Lower leg skin (tissue), 4 donors: ENCODE results near the gene COBL. TPM values are rescaled to one million over a fixed set of nuclear protein-coding genes. Genes with fewer than 3 reads are reported as not detected.

Source experiments
- DNase-seq, 2 donors: peaks; one replicate each; pipeline ENCODE4 v3.0.0-alpha.2; 2019; ENCODE audit warnings: low spot score in 2 of 2
- H3K4me3 ChIP-seq: fragments of 200-600 bp; sonication (generic); 2 replicates; pipeline ENCODE4 v1.5.1; 2017; ENCODE audit warnings: mild to moderate bottlenecking, low read depth; ENCODE audit not compliant: poor library complexity, severe bottlenecking
- POLR2A ChIP-seq, 2 donors: fragments of 450-650 bp; IDR thresholded peaks; one replicate each; pipeline ENCODE4 v1.6.1; 2016 to 2017; ENCODE audit warnings: antibody characterized with exemption in 2 of 2, mild to moderate bottlenecking in 1 of 2, moderate library complexity in 1 of 2
- WGBS, 2 donors: methylation state at CpG; one replicate each; pipeline ENCODE4 v1.1.5; 2018; 5-methylcytosine and 5-hydroxymethylcytosine counted together
- intact Hi-C: fragments of 100-400 bp; cut with DNase I; formaldehyde crosslinking; loops from one replicate; pipeline ENCODE4 v1.15.0; 2023; ENCODE audit warnings: low total_unique reads
- total RNA-seq, 4 donors: library from RNA; depleted of rRNA; stranded (reverse); fragments of >200 nt; gene quantifications; one replicate each; pipeline ENCODE4 v1.1.0, GENCODE V29; 2016
- TF ChIP-seq, protein P1 (sequence below), 3 donors: fragments of 450-650 bp; IDR thresholded peaks; one replicate each; pipeline ENCODE4 v1.5.1; 2016; ENCODE audit warnings: antibody characterized with exemption in 3 of 3, mild to moderate bottlenecking in 3 of 3, moderate library complexity in 2 of 3

The COBL gene
- total RNA-seq, 4 donors from 2014 or later = 40.2 to 94.1 (median 66.5) TPM

DNA sequence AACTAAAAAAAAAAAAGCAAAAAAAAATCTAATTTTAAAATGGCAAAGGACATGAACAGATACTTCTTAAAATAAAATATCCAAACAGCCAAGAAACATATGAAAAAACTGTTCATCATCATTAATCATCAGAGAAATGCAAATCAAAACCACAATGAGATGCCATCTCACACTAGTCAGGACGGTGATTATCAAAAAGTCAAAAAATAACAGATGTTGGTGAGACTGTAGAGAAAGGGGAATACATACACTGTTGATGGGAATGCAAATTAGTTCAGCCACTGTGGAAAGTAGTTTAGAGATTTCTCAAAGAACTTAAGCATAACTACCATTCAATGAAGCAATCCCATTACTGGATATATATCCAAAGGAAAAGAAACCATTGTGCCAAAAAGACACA lies 30.2 kb downstream of the COBL start:
- no peak overlapping the region for H3K4me3 ChIP-seq
- intact Hi-C loops = no loop called here
- TF ChIP-seq, protein P1, sequence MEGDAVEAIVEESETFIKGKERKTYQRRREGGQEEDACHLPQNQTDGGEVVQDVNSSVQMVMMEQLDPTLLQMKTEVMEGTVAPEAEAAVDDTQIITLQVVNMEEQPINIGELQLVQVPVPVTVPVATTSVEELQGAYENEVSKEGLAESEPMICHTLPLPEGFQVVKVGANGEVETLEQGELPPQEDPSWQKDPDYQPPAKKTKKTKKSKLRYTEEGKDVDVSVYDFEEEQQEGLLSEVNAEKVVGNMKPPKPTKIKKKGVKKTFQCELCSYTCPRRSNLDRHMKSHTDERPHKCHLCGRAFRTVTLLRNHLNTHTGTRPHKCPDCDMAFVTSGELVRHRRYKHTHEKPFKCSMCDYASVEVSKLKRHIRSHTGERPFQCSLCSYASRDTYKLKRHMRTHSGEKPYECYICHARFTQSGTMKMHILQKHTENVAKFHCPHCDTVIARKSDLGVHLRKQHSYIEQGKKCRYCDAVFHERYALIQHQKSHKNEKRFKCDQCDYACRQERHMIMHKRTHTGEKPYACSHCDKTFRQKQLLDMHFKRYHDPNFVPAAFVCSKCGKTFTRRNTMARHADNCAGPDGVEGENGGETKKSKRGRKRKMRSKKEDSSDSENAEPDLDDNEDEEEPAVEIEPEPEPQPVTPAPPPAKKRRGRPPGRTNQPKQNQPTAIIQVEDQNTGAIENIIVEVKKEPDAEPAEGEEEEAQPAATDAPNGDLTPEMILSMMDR (IDR thresholded peaks at IDR 0.05) = no peak
- TF ChIP-seq POLR2A (IDR thresholded peaks at IDR 0.05) = no peak
- DNase-seq = no peak
- WGBS, 2 donors = 30 to 49% methylated on average over 1 of the region's 1 CpG

DNA sequence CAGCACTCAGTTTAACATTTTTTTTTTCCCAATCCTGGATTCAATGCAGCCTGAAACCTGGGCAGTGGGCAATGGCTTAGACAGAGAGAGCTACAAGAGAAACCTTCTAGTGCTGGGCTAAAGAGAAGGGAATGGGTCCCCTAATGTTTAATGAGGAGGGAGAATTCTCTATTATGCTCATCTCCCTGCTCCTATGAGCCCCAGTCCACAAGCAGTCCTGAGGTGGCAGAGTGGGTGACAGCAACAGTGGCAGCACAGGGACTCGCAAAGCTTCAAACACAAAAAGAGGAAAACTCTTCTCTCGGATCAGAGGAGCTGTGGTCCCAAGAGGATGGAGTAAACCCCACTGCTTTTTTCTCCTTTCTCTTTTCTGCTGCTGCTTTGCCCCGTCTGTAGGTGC lies 36.5 kb downstream of the COBL start:
- DNase-seq = no peak
- H3K4me3 ChIP-seq = no peak overlapping the region
- no peak for TF ChIP-seq POLR2A (IDR thresholded peaks at IDR 0.05)
- TF ChIP-seq, protein P1 (IDR thresholded peaks at IDR 0.05) = no peak
- WGBS, 2 donors = 80 to 83% methylated on average over 3 of the region's 3 CpGs
- intact Hi-C loops = no loop called here

DNA sequence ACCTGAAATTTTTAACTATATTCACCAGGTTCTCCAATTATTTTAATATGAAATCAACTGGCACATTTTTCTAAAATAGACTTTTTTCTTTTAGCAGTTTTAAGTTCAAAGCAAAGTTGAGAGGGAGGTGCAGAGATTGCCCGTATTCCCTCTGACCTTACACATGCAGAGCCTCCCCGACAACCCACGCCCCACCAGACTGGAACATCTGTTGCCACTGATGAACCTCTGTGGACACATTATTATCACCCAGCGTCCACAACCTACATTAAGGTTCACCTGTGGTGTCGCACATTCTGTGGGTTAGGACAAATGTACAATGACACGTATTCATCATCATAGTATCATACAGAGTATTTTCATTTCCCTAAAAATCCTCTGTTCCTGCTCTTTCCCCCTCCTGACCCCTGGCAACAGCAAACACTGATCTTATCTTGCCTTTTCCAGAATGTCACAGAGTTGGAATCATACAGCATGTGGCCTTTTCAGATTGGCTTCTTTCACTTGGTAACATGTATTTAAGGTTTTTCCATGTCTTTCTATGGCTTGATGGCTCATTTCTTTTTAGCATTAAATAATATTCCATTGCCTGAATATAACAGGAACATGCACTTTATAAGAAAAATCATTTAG lies 37.1 kb downstream of the COBL start:
- WGBS, 2 donors = 81 to 87% methylated on average over 6 of the region's 6 CpGs
- no peak for DNase-seq
- H3K4me3 ChIP-seq = no peak overlapping the region
- no peak for TF ChIP-seq POLR2A (IDR thresholded peaks at IDR 0.05)
- TF ChIP-seq, protein P1 (IDR thresholded peaks at IDR 0.05) = no peak
- intact Hi-C loops = no loop called here

DNA sequence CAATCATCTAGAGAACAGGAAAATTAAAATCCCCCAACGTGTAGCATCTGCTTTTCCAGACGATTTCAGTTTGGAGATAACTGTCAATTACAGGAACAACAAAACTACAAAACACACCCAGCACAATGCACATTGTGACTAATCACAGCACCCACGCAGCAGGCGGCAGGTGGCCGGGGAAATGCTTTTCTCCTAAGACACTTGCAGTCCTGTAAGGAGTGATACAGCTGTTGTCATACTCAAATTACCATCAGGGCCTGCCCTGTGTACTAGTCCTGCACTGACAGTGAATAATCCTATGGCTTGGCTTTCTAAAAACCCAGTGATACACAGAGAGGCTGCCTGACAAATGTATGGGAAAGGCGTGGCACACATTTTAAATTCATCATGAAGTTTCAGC lies 37.8 kb downstream of the COBL start:
- TF ChIP-seq, protein P1 (IDR thresholded peaks at IDR 0.05) = no peak
- TF ChIP-seq POLR2A (IDR thresholded peaks at IDR 0.05) = no peak
- no peak for DNase-seq
- H3K4me3 ChIP-seq = no peak overlapping the region
- intact Hi-C loops = no loop called here
- 76 to 78% methylated on average over 6 of the region's 6 CpGs for WGBS, 2 donors

DNA sequence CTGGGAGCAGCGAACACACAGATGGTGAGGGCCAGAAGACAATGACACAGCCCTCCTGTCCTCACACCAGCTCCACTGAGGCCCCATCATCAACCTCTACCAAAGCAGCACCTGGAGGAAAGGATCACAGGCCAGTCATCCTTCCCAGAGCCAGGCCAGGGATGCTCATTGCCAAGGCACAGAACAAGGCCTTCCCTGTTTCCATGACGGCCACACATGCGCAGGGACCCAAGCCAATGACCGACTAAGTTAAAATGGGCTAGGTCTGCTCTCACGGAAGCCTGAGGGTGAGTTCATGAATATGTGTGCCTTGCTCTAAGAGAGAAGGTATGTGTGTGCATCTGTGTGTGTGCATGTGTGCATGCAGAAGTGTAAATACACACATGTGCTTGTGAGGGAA lies 39.6 kb downstream of the COBL start:
- 66 to 77% methylated on average over 5 of the region's 5 CpGs for WGBS, 2 donors
- intact Hi-C loops = no loop called here
- DNase-seq = no peak
- TF ChIP-seq POLR2A (IDR thresholded peaks at IDR 0.05) = no peak
- TF ChIP-seq, protein P1 (IDR thresholded peaks at IDR 0.05) = no peak
- no peak overlapping the region for H3K4me3 ChIP-seq

DNA sequence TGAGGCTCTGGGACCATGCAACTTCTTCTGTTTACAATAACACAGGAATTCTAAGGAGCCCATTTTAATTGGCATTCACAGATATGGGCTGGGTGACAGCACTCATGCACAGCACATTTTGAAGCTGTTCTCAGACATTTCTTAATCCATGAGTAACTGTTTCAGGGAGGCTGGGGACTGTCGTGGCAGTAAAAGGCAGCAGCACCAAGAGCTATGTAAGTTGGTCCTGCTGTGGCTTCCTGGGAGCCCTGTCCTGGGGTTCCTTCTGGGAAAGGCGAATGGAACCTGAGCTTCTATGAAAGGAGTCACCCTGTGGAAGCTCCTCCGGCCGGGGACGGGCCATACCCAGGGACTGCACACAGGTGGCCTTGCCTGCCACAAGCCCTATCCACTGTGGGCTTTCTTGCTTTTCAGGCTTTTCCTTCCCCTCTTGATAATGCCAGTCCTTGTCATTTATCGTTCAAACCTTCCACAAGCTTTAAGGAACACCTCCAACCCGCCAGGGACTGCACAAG lies 40.5 kb downstream of the COBL start:
- TF ChIP-seq, protein P1 (IDR thresholded peaks at IDR 0.05) = no peak
- no peak overlapping the region for H3K4me3 ChIP-seq
- intact Hi-C loops = no loop called here
- DNase-seq = no peak
- WGBS, 2 donors = 66 to 73% methylated on average over 7 of the region's 7 CpGs
